Ascending aorta (tissue), 2 donors: ENCODE data around the gene CA12. TPM values are rescaled to one million over a fixed set of nuclear protein-coding genes. Genes with fewer than 3 reads are reported as not detected.

Source experiments
- DNase-seq, 2 donors: peaks; one replicate each; pipeline ENCODE4 v3.0.0-alpha.2; 2019; ENCODE audit warnings: low spot score in 2 of 2
- H3K27ac ChIP-seq, 2 donors: fragments of 200-600 bp; sonication (generic); one replicate each; pipeline ENCODE4 v1.5.1; 2016 to 2017; ENCODE audit warnings: mild to moderate bottlenecking in 1 of 2
- H3K27me3 ChIP-seq: fragments of 200-600 bp; sonication (generic); one replicate; pipeline ENCODE4 v1.5.1; 2017
- H3K36me3 ChIP-seq, 2 donors: fragments of 200-600 bp; sonication (generic); one replicate each; pipeline ENCODE4 v1.5.1; 2016
- H3K4me1 ChIP-seq, 2 donors: fragments of 200-600 bp; sonication (generic); one replicate each; pipeline ENCODE4 v1.5.1; 2016 to 2017; ENCODE audit warnings: mild to moderate bottlenecking in 1 of 2
- H3K4me3 ChIP-seq, 2 donors: fragments of 200-600 bp; sonication (generic); one replicate each; pipeline ENCODE4 v1.5.1; 2016 to 2017; ENCODE audit warnings: mild to moderate bottlenecking in 1 of 2
- H3K9me3 ChIP-seq, 2 donors: fragments of 200-600 bp; sonication (generic); one replicate each; pipeline ENCODE4 v1.5.1; 2016
- CTCF ChIP-seq, 3 experiments: fragments of 200-600 bp in 2 of 3; fragments of 450-650 bp in 1 of 3; sonication (generic) in 2 of 3; IDR thresholded peaks; one replicate each; pipeline ENCODE4 v1.5.1; 2016 to 2019; ENCODE audit warnings: antibody characterized with exemption in 3 of 3, mild to moderate bottlenecking in 1 of 3, moderate library complexity in 1 of 3
- intact Hi-C: fragments of 100-400 bp; cut with DNase I; formaldehyde crosslinking; loops from one replicate; pipeline ENCODE4 v1.15.1; 2023
- total RNA-seq: library from RNA; depleted of rRNA; stranded (reverse); fragments of >200 nt; gene quantifications from one replicate; pipeline ENCODE4 v1.1.0, GENCODE V29; 2016

The CA12 gene
- total RNA-seq, 1 donor from 2014 or later, result 10.7 TPM

- no peaks in the 10 kb centered on the region for H3K27me3 ChIP-seq
- DNase-seq, result no peak
- H3K4me1 ChIP-seq, result peaks cover 10 to 14% of the 10 kb centered on the region in 2 donors
- no peak for TF ChIP-seq CTCF (IDR thresholded peaks at IDR 0.05)
- H3K36me3 ChIP-seq, result no peaks in the 10 kb centered on the region
- no peak overlapping the region for H3K4me3 ChIP-seq
- intact Hi-C loops, result no loop called here
- no peaks in the 10 kb centered on the region for H3K9me3 ChIP-seq
- peak overlapping the region; percentile 33 to 65 for H3K27ac ChIP-seq
Measured at GRCh38 chr15:63369296-63369695, 12.3 kb downstream of the CA12 start.

- no peaks in the 10 kb centered on the region for H3K36me3 ChIP-seq
- H3K4me3 ChIP-seq, result no peak overlapping the region
- peak overlapping the region; percentile 33 to 65 for H3K27ac ChIP-seq
- no peaks in the 10 kb centered on the region for H3K9me3 ChIP-seq
- no peaks in the 10 kb centered on the region for H3K27me3 ChIP-seq
- intact Hi-C loops, result no loop called here
- peaks cover 8 to 11% of the 10 kb centered on the region in 2 donors for H3K4me1 ChIP-seq
- DNase-seq, result no peak
- TF ChIP-seq CTCF (IDR thresholded peaks at IDR 0.05), result no peak
Measured at GRCh38 chr15:63368503-63368902, 13.1 kb downstream of the CA12 start.

- Histone ChIP-seq H3K27ac (no peak overlapping the region), H3K9me3 (no peaks in the 10 kb centered on the region), H3K4me3 (no peak overlapping the region), H3K36me3 (no peaks in the 10 kb centered on the region), H3K27me3 (no peaks in the 10 kb centered on the region), H3K4me1 (peaks cover 5 to 10% of the 10 kb centered on the region in 2 donors)
- intact Hi-C loops, result no loop called here
- no peak for DNase-seq
- no peak for TF ChIP-seq CTCF (IDR thresholded peaks at IDR 0.05)
Measured at GRCh38 chr15:63367900-63368299, 13.7 kb downstream of the CA12 start.

- Histone ChIP-seq H3K27me3 (no peaks in the 10 kb centered on the region), H3K4me1 (peaks cover 5% of the 10 kb centered on the region in 2 donors), H3K4me3 (no peak overlapping the region), H3K9me3 (no peaks in the 10 kb centered on the region), H3K36me3 (no peaks in the 10 kb centered on the region), H3K27ac (no peak overlapping the region)
- TF ChIP-seq CTCF (IDR thresholded peaks at IDR 0.05), result no peak
- intact Hi-C loops, result no loop called here
- no peak for DNase-seq
Measured at GRCh38 chr15:63367390-63367789, 14.3 kb downstream of the CA12 start.

GRCh38 chr15:63366451-63366850, 15.2 kb downstream of the CA12 start:
- no peaks in the 10 kb centered on the region for H3K27me3 ChIP-seq
- no peaks in the 10 kb centered on the region for H3K36me3 ChIP-seq
- H3K27ac ChIP-seq, result no peak overlapping the region
- peaks cover 0 to 5% of the 10 kb centered on the region in 2 donors for H3K4me1 ChIP-seq
- H3K4me3 ChIP-seq, result no peak overlapping the region
- H3K9me3 ChIP-seq, result no peaks in the 10 kb centered on the region
- DNase-seq, result no peak
- no peak for TF ChIP-seq CTCF (IDR thresholded peaks at IDR 0.05)
- intact Hi-C loops, result no loop called here

- Histone ChIP-seq H3K27ac (no peak overlapping the region), H3K4me3 (no peak overlapping the region), H3K4me1 (peaks cover 0 to 5% of the 10 kb centered on the region in 2 donors), H3K9me3 (no peaks in the 10 kb centered on the region), H3K36me3 (no peaks in the 10 kb centered on the region), H3K27me3 (no peaks in the 10 kb centered on the region)
- TF ChIP-seq CTCF (IDR thresholded peaks at IDR 0.05), result no peak
- intact Hi-C loops, result no loop called here
- DNase-seq, result no peak
Measured at GRCh38 chr15:63365273-63365680, 16.4 kb downstream of the CA12 start.
